Kidney (tissue), 14 donors: ENCODE measurements around the gene PHYHD1. TPM values are rescaled to one million over a fixed set of nuclear protein-coding genes. Genes with fewer than 3 reads are reported as not detected.

Experiments
- DNase-seq, 5 donors: peaks; one replicate each; pipeline ENCODE4 v3.0.0-alpha.2; 2013 to 2020
- FAIRE-seq: peaks from 2 replicates; lab custom pipeline; 2012; peaks lifted over from hg19 to GRCh38; lab: Jason Lieb, UNC
- H3K27ac ChIP-seq, 2 donors: one replicate each; pipeline ENCODE4 v1.7.0; 2013; ENCODE audit warnings: low read depth in 2 of 2, low read length in 2 of 2, inconsistent platforms in 1 of 2
- H3K27me3 ChIP-seq: one replicate; pipeline ENCODE4 v1.7.1; 2013; ENCODE audit warnings: low read length, inconsistent platforms; ENCODE audit not compliant: control insufficient read depth, insufficient read depth
- H3K36me3 ChIP-seq, 3 donors: one replicate each; pipeline versions ENCODE4 v1.7.0 to v1.7.1; 2013; ENCODE audit warnings: low read length in 3 of 3, control low read depth in 1 of 3, inconsistent platforms in 1 of 3; ENCODE audit not compliant: insufficient read depth in 3 of 3, control insufficient read depth in 2 of 3
- H3K4me1 ChIP-seq, 3 donors: one replicate each; pipeline versions ENCODE4 v1.7.0 to v1.7.1; 2013; ENCODE audit warnings: low read length in 3 of 3, inconsistent platforms in 1 of 3, low read depth in 1 of 3; ENCODE audit not compliant: control insufficient read depth in 2 of 3, insufficient read depth in 2 of 3
- H3K4me3 ChIP-seq, 3 donors: one replicate each; pipeline versions ENCODE4 v1.7.0 to v1.8.1; 2013; ENCODE audit warnings: low read length in 3 of 3, control low read depth in 1 of 3, inconsistent platforms in 1 of 3
- H3K9ac ChIP-seq, 3 donors: one replicate each; pipeline versions ENCODE4 v1.7.0 to v1.7.1; 2013; ENCODE audit warnings: low read length in 3 of 3, control low read depth in 1 of 3, inconsistent platforms in 1 of 3
- H3K9me3 ChIP-seq, 3 donors: one replicate each; pipeline versions ENCODE4 v1.7.0 to v1.7.1; 2013; ENCODE audit warnings: low read length in 3 of 3, control low read depth in 1 of 3, inconsistent platforms in 1 of 3; ENCODE audit not compliant: control insufficient read depth in 2 of 3, insufficient read depth in 1 of 3
- CTCF ChIP-seq: IDR thresholded peaks from 3 replicates; pipeline ENCODE4 v1.5.1; 2012; ENCODE audit warnings: mild to moderate bottlenecking, moderate library complexity, borderline replicate concordance; ENCODE audit not compliant: insufficient read depth; ENCODE audit errors: extremely low read depth
- intact Hi-C: fragments of 100-400 bp; cut with DNase I; formaldehyde crosslinking; loops from one replicate; pipeline ENCODE4 v1.11.1; 2022
- polyA plus RNA-seq: library from polyadenylated mRNA; stranded (reverse); fragments of 350-450 nt; fragmentation: Illumina TruSeq; extraction: RNeasy Lipid Tissue Mini Kit (QIAGEN cat#74804); gene quantifications from one replicate; pipeline ENCODE4 v1.2.3, GENCODE V29; 2014; ENCODE audit warnings: low read depth, low replicate concordance; ENCODE audit not compliant: insufficient read depth
- total RNA-seq: library from RNA; stranded (reverse); fragmentation: NEBNext Ultra II Directional; extraction: Animal tissue kit (Norgen Biotek cat#: 25700); gene quantifications from one replicate; pipeline ENCODE4 v1.2.1, GENCODE V29; 2021
- donor health status: control.
- donor health status: control.
- donor health status: control.
- donor health status: control.
- donor health status: control.
- donor health status: DM: yes; HTN: yes; CAD: no.
- donor health status: Normal renal cell carcinoma (clear cell type).

The PHYHD1 gene
- total and polyA plus RNA-seq, 2 donors from 2014 or later: 59.0 to 122 TPM

DNA sequence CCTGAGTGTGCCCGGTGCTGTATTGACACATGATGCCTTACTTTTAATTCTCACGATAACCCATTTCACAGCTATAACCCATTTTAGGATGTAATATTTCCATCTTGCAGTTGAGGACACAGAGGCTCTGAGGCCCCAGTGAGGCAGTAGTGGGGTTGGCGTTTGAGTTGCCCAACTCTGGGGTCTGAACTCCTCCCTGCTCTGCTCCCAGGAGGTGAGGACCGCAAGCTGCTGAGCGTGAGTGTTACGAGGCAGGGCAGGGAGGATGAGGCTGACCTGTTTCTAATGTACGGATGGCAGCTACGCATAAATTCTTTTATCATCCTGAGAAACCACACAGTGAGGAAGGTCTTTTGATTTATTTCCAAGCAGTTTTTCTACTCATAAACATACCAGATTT, 27.4 kb upstream of the PHYHD1 start:
- Histone ChIP-seq H3K27ac (no peak overlapping the region), H3K4me1 (peaks cover 0 to 16% (median 3%) of the 10 kb centered on the region in 3 donors), H3K4me3 (no peak overlapping the region), H3K27me3 (no peaks in the 10 kb centered on the region), H3K9ac (no peak overlapping the region), H3K36me3 (peaks cover 0 to 5% (median 3%) of the 10 kb centered on the region in 3 donors), H3K9me3 (no peaks in the 10 kb centered on the region)
- no peak for TF ChIP-seq CTCF
- intact Hi-C loops: no loop called here
- DNase-seq (no peak), FAIRE-seq (no peak)

DNA sequence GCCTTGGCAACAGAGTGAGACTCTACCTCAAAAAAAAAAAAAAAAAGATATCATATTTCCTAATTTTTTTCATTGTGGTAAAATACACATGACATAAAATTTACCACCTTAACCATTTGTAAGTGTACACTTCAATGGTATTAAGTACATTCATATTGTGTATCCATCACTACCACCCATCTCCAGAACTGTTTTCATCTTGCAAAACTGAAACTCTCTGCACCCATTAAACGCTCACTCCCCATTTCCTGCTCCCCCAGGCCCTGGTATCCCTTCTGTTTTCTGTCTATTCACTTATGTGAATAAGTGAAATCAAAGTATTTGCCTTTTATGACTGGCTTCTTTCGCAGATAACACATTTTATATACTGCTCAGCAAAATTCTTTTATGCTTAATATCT, 26.0 kb upstream of the PHYHD1 start:
- TF ChIP-seq CTCF: no peak
- intact Hi-C loops: no loop called here
- Histone ChIP-seq H3K9me3 (no peaks in the 10 kb centered on the region), H3K4me3 (no peak overlapping the region), H3K4me1 (peaks cover 0 to 13% (median 3%) of the 10 kb centered on the region in 3 donors), H3K36me3 (peaks cover 0 to 5% (median 0%) of the 10 kb centered on the region in 3 donors), H3K27ac (no peak overlapping the region), H3K27me3 (no peaks in the 10 kb centered on the region), H3K9ac (no peak overlapping the region)
- FAIRE-seq: no peak
- DNase-seq: no peak

- peak in 2 of 5 donors; percentile 27 to 28 for DNase-seq
- intact Hi-C loops: no loop called here
- Histone ChIP-seq H3K4me1 (peaks cover 0 to 13% (median 3%) of the 10 kb centered on the region in 3 donors), H3K9ac (no peak overlapping the region), H3K27me3 (no peaks in the 10 kb centered on the region), H3K9me3 (no peaks in the 10 kb centered on the region), H3K4me3 (no peak overlapping the region), H3K36me3 (peaks cover 0 to 5% (median 0%) of the 10 kb centered on the region in 3 donors), H3K27ac (no peak overlapping the region)
- no peak for TF ChIP-seq CTCF
- FAIRE-seq: no peak
Observed at GRCh38 chr9:128895556-128895955, 25.2 kb upstream of the PHYHD1 start.

DNA sequence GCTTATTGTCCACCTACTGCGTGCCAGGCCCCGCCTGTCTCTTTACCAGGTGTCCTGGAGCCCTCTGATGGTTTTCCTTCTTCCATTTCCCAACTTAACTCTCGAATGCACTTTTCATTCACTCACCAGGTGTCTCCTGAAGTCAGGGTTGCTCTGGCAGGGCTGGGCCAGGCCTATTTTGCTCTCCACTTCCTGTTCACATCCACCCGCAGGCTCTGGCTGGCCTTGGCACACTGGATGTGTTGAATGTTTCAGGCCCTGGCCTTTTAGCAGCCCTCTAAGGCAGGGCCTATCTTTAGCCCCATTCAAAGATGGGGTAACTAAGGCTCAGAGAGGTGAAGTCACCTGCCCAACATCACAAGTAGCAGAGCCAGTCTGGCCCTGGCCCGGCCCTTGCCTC, 22.4 kb upstream of the PHYHD1 start:
- FAIRE-seq: no peak
- H3K27me3 ChIP-seq: no peaks in the 10 kb centered on the region
- TF ChIP-seq CTCF: no peak
- no peaks in the 10 kb centered on the region for H3K9me3 ChIP-seq
- DNase-seq: no peak
- peaks cover 0 to 3% (median 0%) of the 10 kb centered on the region in 3 donors for H3K4me1 ChIP-seq
- peaks cover 0 to 5% (median 0%) of the 10 kb centered on the region in 3 donors for H3K36me3 ChIP-seq
- intact Hi-C loops: no loop called here
- no peak overlapping the region for H3K27ac ChIP-seq
- no peak overlapping the region for H3K9ac ChIP-seq
- H3K4me3 ChIP-seq: no peak overlapping the region
